Spleen (tissue), 11 donors: ENCODE measurements around the gene CRACDL. TPM values are rescaled to one million over a fixed set of nuclear protein-coding genes. Genes with fewer than 3 reads are reported as not detected.

Source experiments
- DNase-seq: peaks from one replicate; pipeline ENCODE4 v3.0.0-alpha.2; 2020
- H3K27ac ChIP-seq, 8 donors: fragments of 200-600 bp; sonication (generic) in 7 of 8; 1 replicate in 4 of 8; 2 replicates in 4 of 8; pipeline versions ENCODE4 v1.5.0 to v1.8.0; 2016 to 2021; ENCODE audit warnings: inconsistent platforms in 4 of 8, mild to moderate bottlenecking in 4 of 8, moderate library complexity in 1 of 8
- H3K27me3 ChIP-seq, 7 donors: fragments of 200-600 bp; sonication (generic) in 6 of 7; replicated peaks in 1 of 7; 1 replicate in 4 of 7; 2 replicates in 3 of 7; pipeline versions ENCODE4 v1.5.0 to v1.8.0; 2016 to 2021; ENCODE audit warnings: inconsistent platforms in 3 of 7, mild to moderate bottlenecking in 1 of 7
- H3K36me3 ChIP-seq, 6 donors: fragments of 200-600 bp; sonication (generic) in 5 of 6; 1 replicate in 4 of 6; 2 replicates in 2 of 6; pipeline versions ENCODE4 v1.5.0 to v1.8.0; 2016 to 2021; ENCODE audit warnings: inconsistent platforms in 2 of 6
- H3K4me1 ChIP-seq, 6 donors: fragments of 200-600 bp; sonication (generic) in 5 of 6; 1 replicate in 3 of 6; 2 replicates in 3 of 6; pipeline versions ENCODE4 v1.5.0 to v1.8.0; 2016 to 2021; ENCODE audit warnings: inconsistent platforms in 3 of 6
- H3K4me3 ChIP-seq, 8 donors: fragments of 200-600 bp; sonication (generic) in 7 of 8; 1 replicate in 4 of 8; 2 replicates in 4 of 8; pipeline versions ENCODE4 v1.5.0 to v1.8.0; 2016 to 2021; ENCODE audit warnings: inconsistent platforms in 4 of 8, mild to moderate bottlenecking in 4 of 8, moderate library complexity in 2 of 8
- H3K9me3 ChIP-seq, 8 donors: fragments of 200-600 bp; sonication (generic) in 7 of 8; 1 replicate in 4 of 8; 2 replicates in 4 of 8; pipeline versions ENCODE4 v1.5.0 to v1.8.0; 2016 to 2021; ENCODE audit warnings: inconsistent platforms in 4 of 8
- CTCF ChIP-seq, 11 experiments: fragments of 200-600 bp in 7 of 11; fragments of 450-650 bp in 4 of 11; sonication (generic) in 4 of 11; IDR thresholded peaks in 8 of 11; conservative IDR thresholded peaks in 3 of 11; 1 replicate in 7 of 11; 2 replicates in 4 of 11; pipeline versions ENCODE4 v1.4.0 to v1.8.0; 2016 to 2021; ENCODE audit warnings: antibody characterized with exemption in 11 of 11, inconsistent platforms in 4 of 11, mild to moderate bottlenecking in 1 of 11
- POLR2A ChIP-seq, 3 donors: fragments of 450-650 bp; IDR thresholded peaks; one replicate each; pipeline ENCODE4 v1.5.1; 2017; ENCODE audit warnings: antibody characterized with exemption in 3 of 3, mild to moderate bottlenecking in 1 of 3
- POLR2AphosphoS5 ChIP-seq, 3 donors: sonication (generic); formaldehyde crosslinking; IDR thresholded peaks; one replicate each; pipeline ENCODE4 v1.5.1; 2017; ENCODE audit warnings: antibody characterized with exemption in 3 of 3
- WGBS, 5 donors: extraction: QIAGEN DNeasy Blood & Tissue Kit in 3 of 5; methylation state at CpG; one replicate each; pipeline versions ENCODE4 v1.1.5 to v1.1.7; 2013 to 2018; 5-methylcytosine and 5-hydroxymethylcytosine counted together
- intact Hi-C: fragments of 100-400 bp; cut with DNase I; formaldehyde crosslinking; loops from one replicate; pipeline ENCODE4 v1.15.0; 2023; ENCODE audit warnings: low total_unique reads
- polyA plus RNA-seq, 3 donors: library from polyadenylated mRNA; stranded (reverse); fragments of 200-250 nt; gene quantifications; one replicate each; pipeline ENCODE4 v1.2.1, GENCODE V29; 2013
- total RNA-seq, 7 donors: library from RNA; depleted of rRNA in 3 of 7; stranded (reverse); fragments of >200 nt in 3 of 7; fragmentation: NEBNext Ultra II Directional in 4 of 7; extraction: Animal tissue kit (Norgen Biotek cat#: 25700) in 4 of 7; gene quantifications; one replicate each; pipeline versions ENCODE4 v1.1.0 to v1.2.1, GENCODE V29; 2016 to 2021
- donor health status: healthy with polysubstance abuse.
- donor health status: DM: no; HTN: no; CAD: no; lungs with moderate emphysema.
- donor health status: DM: no; HTN: no; CAD: no.
- donor health status: Bipolar disorder and iron deficiency.
- donor health status: healthy.
- donor health status: DM: no; HTN: no; CAD: no.
- donor health status: DM: yes; HTN: yes; CAD: no.

The CRACDL gene
- total and polyA plus RNA-seq, 10 donors: 0.52 to 5.1 (median 1.4) TPM

GRCh38 chr2:98909317-98910211 lies 26.5 kb downstream of the CRACDL start:
- no peaks in the 10 kb centered on the region for H3K36me3 ChIP-seq
- DNase-seq: peak; percentile 70
- H3K9me3 ChIP-seq: no peaks in the 10 kb centered on the region
- peaks cover 0 to 34% (median 3%) of the 10 kb centered on the region in 7 donors for H3K27me3 ChIP-seq
- no peak overlapping the region for H3K4me3 ChIP-seq
- H3K27ac ChIP-seq: peak overlapping the region in 4 of 8 donors; percentile 24 to 51 (median 28)
- 5 to 15% (median 9%) methylated on average over 17 to 19 of the region's 19 CpGs for WGBS, 5 donors
- no peak for TF ChIP-seq CTCF (IDR thresholded peaks at IDR 0.05 in 8 of 11, conservative IDR thresholded peaks at IDR 0.05 in 3 of 11)
- no peak for TF ChIP-seq POLR2AphosphoS5 (IDR thresholded peaks at IDR 0.05)
- no peak for TF ChIP-seq POLR2A (IDR thresholded peaks at IDR 0.05)
- intact Hi-C loops: no loop called here
- peaks cover 0 to 36% (median 19%) of the 10 kb centered on the region in 6 donors for H3K4me1 ChIP-seq

GRCh38 chr2:98908931-98909316 lies 27.1 kb downstream of the CRACDL start:
- H3K27ac ChIP-seq: peak overlapping the region in 4 of 8 donors; percentile 24 to 51 (median 28)
- TF ChIP-seq POLR2AphosphoS5 (IDR thresholded peaks at IDR 0.05): no peak
- TF ChIP-seq POLR2A (IDR thresholded peaks at IDR 0.05): no peak
- no peak for TF ChIP-seq CTCF (IDR thresholded peaks at IDR 0.05 in 8 of 11, conservative IDR thresholded peaks at IDR 0.05 in 3 of 11)
- H3K27me3 ChIP-seq: peaks cover 0 to 28% (median 3%) of the 10 kb centered on the region in 7 donors
- no peaks in the 10 kb centered on the region for H3K36me3 ChIP-seq
- H3K4me1 ChIP-seq: peaks cover 0 to 36% (median 19%) of the 10 kb centered on the region in 6 donors
- DNase-seq: peak; percentile 2
- no peak overlapping the region for H3K4me3 ChIP-seq
- 4 to 28% (median 11%) methylated on average over 4 of the region's 4 CpGs for WGBS, 5 donors
- H3K9me3 ChIP-seq: no peaks in the 10 kb centered on the region
- intact Hi-C loops: no loop called here

- Histone ChIP-seq H3K36me3 (no peaks in the 10 kb centered on the region), H3K27ac (peak overlapping the region in 3 of 8 donors; percentile 24 to 51 (median 24)), H3K4me3 (no peak overlapping the region), H3K9me3 (no peaks in the 10 kb centered on the region), H3K27me3 (peaks cover 0 to 21% (median 0%) of the 10 kb centered on the region in 7 donors), H3K4me1 (peaks cover 0 to 36% (median 19%) of the 10 kb centered on the region in 6 donors)
- intact Hi-C loops: no loop called here
- TF ChIP-seq POLR2A (IDR thresholded peaks at IDR 0.05): no peak
- TF ChIP-seq POLR2AphosphoS5 (IDR thresholded peaks at IDR 0.05): no peak
- TF ChIP-seq CTCF (IDR thresholded peaks at IDR 0.05 in 8 of 11, conservative IDR thresholded peaks at IDR 0.05 in 3 of 11): no peak
- WGBS, 5 donors: 70 to 83% (median 71%) methylated on average over 10 to 11 of the region's 11 CpGs
- DNase-seq: peak; percentile 13
Observed at GRCh38 chr2:98907966-98908905, 27.8 kb downstream of the CRACDL start.
